Measurements from ENCODE around the gene CASP4.
"Not testable (repeated sequence)": the region's sequence is repeated elsewhere in the genome, so short reads cannot be mapped to it uniquely, and the experiment has no call there.

Gene CASP4

DNA sequence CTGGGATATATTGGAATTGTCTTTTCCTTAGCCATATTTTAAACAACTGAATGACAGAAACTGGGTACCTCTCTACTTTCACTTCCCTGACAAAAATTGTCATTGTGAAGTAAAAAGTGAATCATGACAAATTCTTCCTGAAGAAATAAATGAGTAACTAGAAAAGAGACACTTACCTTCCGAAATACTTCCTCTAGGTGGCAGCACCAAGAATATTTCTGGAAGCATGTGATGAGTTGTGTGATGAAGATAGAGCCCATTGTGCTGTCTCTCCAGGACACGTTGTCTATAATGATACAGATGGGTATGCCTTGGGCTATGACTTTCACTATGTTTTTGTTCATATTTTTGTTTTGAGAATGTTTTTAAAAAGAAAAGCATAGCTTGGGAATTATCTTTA, 21.5 kb downstream of the CASP4 start:
- DNase-seq (ENCODE audit: insufficient read length): no peak
- TF ChIP-seq TAF1 (IDR thresholded peaks at IDR 0.05; ENCODE audit: borderline replicate concordance, low read depth, low read length): no peak
- TF ChIP-seq POLR2AphosphoS5 (IDR thresholded peaks at IDR 0.05; ENCODE audit: low read depth, low read length): no peak
- TF ChIP-seq POLR2A (IDR thresholded peaks at IDR 0.05; ENCODE audit: low read depth, low read length): no peak
- peak; percentile 92 for FAIRE-seq

GRCh38 chr11:104944076-104944475, 24.3 kb downstream of the CASP4 start:
- DNase-seq (ENCODE audit: insufficient read length) (no peak), FAIRE-seq (no peak)
- no peak for TF ChIP-seq POLR2AphosphoS5 (IDR thresholded peaks at IDR 0.05; ENCODE audit: low read depth, low read length)
- no peak for TF ChIP-seq TAF1 (IDR thresholded peaks at IDR 0.05; ENCODE audit: borderline replicate concordance, low read depth, low read length)
- TF ChIP-seq POLR2A (IDR thresholded peaks at IDR 0.05; ENCODE audit: low read depth, low read length): no peak

DNA sequence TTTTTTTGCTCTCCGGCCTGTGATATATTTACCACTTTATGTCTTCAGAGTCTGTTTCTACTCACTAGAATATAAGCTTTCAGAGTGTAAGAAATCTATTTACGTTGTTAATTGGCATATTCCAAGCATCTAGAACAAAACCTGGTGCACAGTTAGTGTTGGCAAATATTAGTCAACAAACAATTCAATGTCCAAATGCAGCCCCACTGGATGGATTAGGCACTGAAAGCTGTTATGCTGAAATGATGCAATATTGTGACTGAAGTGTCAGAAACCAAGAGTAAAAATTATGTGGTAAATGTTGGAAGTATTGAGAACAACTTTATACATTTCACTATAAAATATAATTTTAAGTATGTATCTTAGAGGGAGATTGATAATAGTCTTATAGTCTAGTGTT, 24.8 kb downstream of the CASP4 start:
- FAIRE-seq: no peak
- TF ChIP-seq TAF1 (IDR thresholded peaks at IDR 0.05; ENCODE audit: borderline replicate concordance, low read depth, low read length) (no peak), POLR2AphosphoS5 (IDR thresholded peaks at IDR 0.05; ENCODE audit: low read depth, low read length) (no peak), POLR2A (IDR thresholded peaks at IDR 0.05; ENCODE audit: low read depth, low read length) (no peak)
- DNase-seq (ENCODE audit: insufficient read length): no peak

GRCh38 chr11:104934594-104934993, 33.8 kb downstream of the CASP4 start:
- DNase-seq (ENCODE audit: insufficient read length) (no peak), FAIRE-seq (no peak)
- TF ChIP-seq TAF1 (IDR thresholded peaks at IDR 0.05; ENCODE audit: borderline replicate concordance, low read depth, low read length): no peak
- TF ChIP-seq POLR2AphosphoS5 (IDR thresholded peaks at IDR 0.05; ENCODE audit: low read depth, low read length): no peak
- no peak for TF ChIP-seq POLR2A (IDR thresholded peaks at IDR 0.05; ENCODE audit: low read depth, low read length)

GRCh38 chr11:104934073-104934472, 34.3 kb downstream of the CASP4 start:
- not testable (repeated sequence) for FAIRE-seq; DNase-seq (ENCODE audit: insufficient read length)

- DNase-seq (ENCODE audit: insufficient read length): no peak
- TF ChIP-seq POLR2A (IDR thresholded peaks at IDR 0.05; ENCODE audit: low read depth, low read length) (no peak), POLR2AphosphoS5 (IDR thresholded peaks at IDR 0.05; ENCODE audit: low read depth, low read length) (no peak), TAF1 (IDR thresholded peaks at IDR 0.05; ENCODE audit: borderline replicate concordance, low read depth, low read length) (no peak)
- FAIRE-seq: no peak
Measured at GRCh38 chr11:104928811-104929210, 39.6 kb downstream of the CASP4 start.

- TF ChIP-seq POLR2AphosphoS5 (IDR thresholded peaks at IDR 0.05; ENCODE audit: low read depth, low read length) (no peak), POLR2A (IDR thresholded peaks at IDR 0.05; ENCODE audit: low read depth, low read length) (no peak), TAF1 (IDR thresholded peaks at IDR 0.05; ENCODE audit: borderline replicate concordance, low read depth, low read length) (no peak)
- FAIRE-seq: no peak
Measured at GRCh38 chr11:104926771-104927611, 41.4 kb downstream of the CASP4 start.

GRCh38 chr11:104925850-104926249, 42.5 kb downstream of the CASP4 start:
- no peak for TF ChIP-seq TAF1 (IDR thresholded peaks at IDR 0.05; ENCODE audit: borderline replicate concordance, low read depth, low read length)
- no peak for TF ChIP-seq POLR2A (IDR thresholded peaks at IDR 0.05; ENCODE audit: low read depth, low read length)
- no peak for TF ChIP-seq POLR2AphosphoS5 (IDR thresholded peaks at IDR 0.05; ENCODE audit: low read depth, low read length)
- DNase-seq (ENCODE audit: insufficient read length) (no peak), FAIRE-seq (no peak)

More at GRCh38 chr11:104926771-104927611, 41.4 kb downstream of the CASP4 start:
- DNase-seq (ENCODE audit: insufficient read length): no peak

DNA sequence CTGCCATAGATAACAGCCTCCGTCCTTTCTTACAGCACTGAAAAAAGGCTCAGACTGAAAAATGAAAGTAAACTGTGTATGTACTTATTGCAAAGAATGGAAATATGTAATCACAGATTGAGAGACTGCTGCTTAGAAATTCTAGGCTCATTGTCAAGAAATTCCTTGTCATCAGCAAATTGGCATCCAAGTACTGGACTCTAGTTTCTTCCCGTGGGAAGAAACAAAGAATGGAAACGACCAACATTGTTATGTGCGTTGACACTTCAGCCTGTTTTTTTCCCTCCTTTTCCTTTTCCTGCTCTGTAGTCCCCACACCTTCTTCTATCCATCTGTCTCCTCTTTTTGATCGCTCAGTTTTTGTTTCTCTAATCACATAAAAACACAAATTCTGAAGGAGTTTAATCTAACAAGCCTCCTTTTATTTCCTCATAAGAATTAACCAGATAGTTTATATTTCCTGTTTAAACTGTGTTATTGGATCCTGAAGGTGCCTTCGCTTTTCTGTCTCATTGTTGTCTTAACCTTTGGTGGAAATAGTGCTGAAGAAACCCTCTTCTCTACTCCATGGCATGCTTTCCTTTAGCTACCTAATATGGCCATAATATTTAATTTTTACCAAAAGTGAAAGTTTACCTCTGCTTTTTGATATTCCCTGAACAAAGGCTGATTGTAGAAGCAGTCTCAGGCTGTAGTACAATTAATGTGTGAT, 50.1 kb downstream of the CASP4 start:
- TF ChIP-seq POLR2AphosphoS5 (IDR thresholded peaks at IDR 0.05; ENCODE audit: low read depth, low read length) (no peak), POLR2A (IDR thresholded peaks at IDR 0.05; ENCODE audit: low read depth, low read length) (no peak), TAF1 (IDR thresholded peaks at IDR 0.05; ENCODE audit: borderline replicate concordance, low read depth, low read length) (no peak)
- DNase-seq (ENCODE audit: insufficient read length) (no peak), FAIRE-seq (no peak)

DNA sequence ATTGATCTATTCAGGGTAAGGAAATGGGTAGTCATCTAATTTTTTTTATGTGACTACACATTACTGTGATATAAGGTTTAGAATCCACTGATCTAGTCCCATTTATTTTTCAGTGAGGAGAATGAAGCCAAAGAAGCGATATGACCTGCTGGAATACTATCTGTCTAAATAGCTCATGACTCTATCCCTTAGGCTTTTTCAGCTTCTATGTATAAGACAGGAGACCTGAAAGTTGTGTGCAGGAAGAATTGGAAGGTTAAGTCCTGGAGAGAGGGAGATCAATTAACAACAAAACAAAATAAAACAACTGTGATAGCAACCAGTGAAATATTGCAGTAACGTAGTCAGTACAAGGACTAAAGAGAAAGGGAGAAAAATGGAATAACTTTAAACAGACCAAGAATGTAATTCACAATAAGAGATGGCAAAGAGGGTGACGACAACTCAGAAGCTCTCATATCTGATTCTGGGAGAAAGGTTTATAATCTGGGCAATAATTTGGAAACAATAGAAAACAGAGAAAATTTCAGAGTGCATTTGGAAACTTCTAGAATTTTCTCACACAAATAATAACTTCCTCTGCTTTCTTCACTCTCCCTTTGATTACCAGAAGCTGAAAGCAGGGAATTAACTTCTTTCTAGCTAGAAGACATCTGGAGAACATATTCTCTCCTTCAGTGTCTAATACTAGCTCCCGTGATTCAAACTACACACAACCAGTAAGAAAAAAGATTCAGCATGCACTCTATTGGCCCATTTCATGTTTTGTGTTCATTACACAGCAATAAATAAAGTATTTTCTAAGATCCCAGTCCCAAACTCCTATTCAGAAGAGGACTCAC, 50.9 kb downstream of the CASP4 start:
- DNase-seq (ENCODE audit: insufficient read length) (no peak), FAIRE-seq (no peak)
- TF ChIP-seq POLR2AphosphoS5 (IDR thresholded peaks at IDR 0.05; ENCODE audit: low read depth, low read length) (no peak), TAF1 (IDR thresholded peaks at IDR 0.05; ENCODE audit: borderline replicate concordance, low read depth, low read length) (no peak), POLR2A (IDR thresholded peaks at IDR 0.05; ENCODE audit: low read depth, low read length) (no peak)

DNA sequence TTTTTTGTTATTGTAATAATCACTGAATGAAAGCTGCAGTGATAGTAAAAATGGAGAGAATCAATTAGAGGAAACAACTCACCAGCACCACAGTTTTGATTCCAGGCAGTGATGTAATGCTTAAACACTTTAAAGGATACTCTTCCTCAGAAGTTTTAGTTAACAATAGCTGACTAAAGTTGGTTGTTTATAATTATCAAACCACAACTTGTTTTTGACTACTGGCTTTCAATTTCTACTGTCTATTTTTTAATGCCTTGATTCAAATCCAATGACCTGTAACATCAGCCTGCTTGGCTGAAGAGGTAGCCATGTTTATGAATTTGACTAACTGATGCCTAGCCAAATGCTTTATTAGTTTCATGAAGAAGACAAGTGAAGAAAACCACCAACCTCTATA, 51.9 kb downstream of the CASP4 start:
- FAIRE-seq (no peak), DNase-seq (ENCODE audit: insufficient read length) (no peak)
- TF ChIP-seq POLR2AphosphoS5 (IDR thresholded peaks at IDR 0.05; ENCODE audit: low read depth, low read length) (no peak), POLR2A (IDR thresholded peaks at IDR 0.05; ENCODE audit: low read depth, low read length) (no peak), TAF1 (IDR thresholded peaks at IDR 0.05; ENCODE audit: borderline replicate concordance, low read depth, low read length) (no peak)

All from GM12892 (cell line).